ENCODE measurements around the gene BHMT2. TPM values are rescaled to one million over a fixed set of nuclear protein-coding genes. Genes with fewer than 3 reads are reported as not detected.

The BHMT2 gene
- total and polyA plus RNA-seq, 5 donors from 2014 or later = not detected

GRCh38 chr5:79088507-79088906 lies 18.9 kb downstream of the BHMT2 start:
- no peak overlapping the region for H3K4me3 Mint-ChIP-seq
- no peak for ATAC-seq (ENCODE audit: low read depth in 2 of 2)
- no peaks in the 10 kb centered on the region for H3K4me1 ChIP-seq (ENCODE audit: control insufficient read depth, insufficient read depth, low read length, poor library complexity, severe bottlenecking)

DNA sequence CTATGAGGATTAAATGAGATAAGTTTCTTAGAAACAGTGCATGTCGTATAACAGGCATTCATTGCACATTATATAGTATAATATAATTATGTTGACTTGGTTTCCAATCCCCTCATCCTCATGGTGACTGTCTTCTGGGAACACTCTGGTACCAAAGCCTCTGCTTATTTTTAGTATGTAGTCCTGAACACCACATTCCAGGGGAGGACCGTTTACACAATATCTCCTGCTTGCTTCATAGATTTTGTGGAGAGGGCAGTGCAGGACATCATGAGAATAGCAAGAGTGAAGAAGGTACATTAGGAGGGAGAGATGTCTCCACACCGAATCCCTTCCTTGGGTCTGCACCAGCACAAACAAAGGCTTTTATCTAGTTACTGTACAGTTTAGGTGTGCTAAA lies 21.5 kb downstream of the BHMT2 start:
- Histone ChIP-seq H3K9me3 (ENCODE audit: control insufficient read depth in 2 of 2, low read length in 2 of 2) (no peaks in the 10 kb centered on the region), H3K27me3 (ENCODE audit: control insufficient read depth, insufficient read depth, low read length) (no peaks in the 10 kb centered on the region), H3K36me3 (ENCODE audit: control insufficient read depth, insufficient read depth, low read length) (no peaks in the 10 kb centered on the region), H3K27ac (ENCODE audit: insufficient read depth, low read length, poor library complexity, severe bottlenecking) (no peak overlapping the region), H3K4me1 (ENCODE audit: control insufficient read depth, insufficient read depth, low read length, poor library complexity, severe bottlenecking) (no peaks in the 10 kb centered on the region), H3K4me3 (ENCODE audit: low read depth, low read length) (no peak overlapping the region)
- H3K36me3 Mint-ChIP-seq = no peaks in the 10 kb centered on the region
- H3K27me3 Mint-ChIP-seq = peaks cover 11% of the 10 kb centered on the region
- H3K27ac Mint-ChIP-seq = no peak overlapping the region
- ATAC-seq (ENCODE audit: low read depth in 2 of 2) = no peak
- H3K4me1 Mint-ChIP-seq = no peaks in the 10 kb centered on the region
- no peak for DNase-seq
- no peak overlapping the region for H3K4me3 Mint-ChIP-seq
- peaks cover 0 to 3% (median 0%) of the 10 kb centered on the region in 7 donors for H3K9me3 Mint-ChIP-seq

More at GRCh38 chr5:79088507-79088906, 18.9 kb downstream of the BHMT2 start:
- no peaks in the 10 kb centered on the region for H3K27me3 ChIP-seq (ENCODE audit: control insufficient read depth, insufficient read depth, low read length)
- H3K27ac ChIP-seq (ENCODE audit: insufficient read depth, low read length, poor library complexity, severe bottlenecking) = no peak overlapping the region
- no peaks in the 10 kb centered on the region for H3K36me3 ChIP-seq (ENCODE audit: control insufficient read depth, insufficient read depth, low read length)
- no peaks in the 10 kb centered on the region for H3K4me1 Mint-ChIP-seq
- no peak for DNase-seq
- no peaks in the 10 kb centered on the region for H3K9me3 ChIP-seq (ENCODE audit: control insufficient read depth in 2 of 2, low read length in 2 of 2)
- no peaks in the 10 kb centered on the region for H3K36me3 Mint-ChIP-seq
- H3K4me3 ChIP-seq (ENCODE audit: low read depth, low read length) = no peak overlapping the region
- no peak overlapping the region for H3K27ac Mint-ChIP-seq
- H3K9me3 Mint-ChIP-seq = no peaks in the 10 kb centered on the region
- H3K27me3 Mint-ChIP-seq = peaks cover 15% of the 10 kb centered on the region

- H3K27me3 Mint-ChIP-seq = peaks cover 9% of the 10 kb centered on the region
- H3K4me1 ChIP-seq (ENCODE audit: control insufficient read depth, insufficient read depth, low read length, poor library complexity, severe bottlenecking) = no peaks in the 10 kb centered on the region
- H3K27ac Mint-ChIP-seq = no peak overlapping the region
- no peaks in the 10 kb centered on the region for H3K27me3 ChIP-seq (ENCODE audit: control insufficient read depth, insufficient read depth, low read length)
- no peak overlapping the region for H3K27ac ChIP-seq (ENCODE audit: insufficient read depth, low read length, poor library complexity, severe bottlenecking)
- no peak overlapping the region for H3K4me3 ChIP-seq (ENCODE audit: low read depth, low read length)
- no peaks in the 10 kb centered on the region for H3K36me3 Mint-ChIP-seq
- H3K36me3 ChIP-seq (ENCODE audit: control insufficient read depth, insufficient read depth, low read length) = no peaks in the 10 kb centered on the region
- no peaks in the 10 kb centered on the region for H3K4me1 Mint-ChIP-seq
- no peak overlapping the region for H3K4me3 Mint-ChIP-seq
- H3K9me3 ChIP-seq (ENCODE audit: control insufficient read depth in 2 of 2, low read length in 2 of 2) = no peaks in the 10 kb centered on the region
- DNase-seq (no peak), ATAC-seq (ENCODE audit: low read depth in 2 of 2) (no peak)
- H3K9me3 Mint-ChIP-seq = peaks cover 0 to 3% (median 0%) of the 10 kb centered on the region in 7 donors
These were observed 24.2 kb downstream of the BHMT2 start for GRCh38 chr5:79093762-79094161.

- H3K27me3 ChIP-seq (ENCODE audit: control insufficient read depth, insufficient read depth, low read length) = peaks cover 19% of the 10 kb centered on the region
- H3K4me3 ChIP-seq (ENCODE audit: low read depth, low read length) = no peak overlapping the region
- Mint-ChIP-seq H3K27ac (no peak overlapping the region), H3K27me3 (peaks cover 66% of the 10 kb centered on the region), H3K4me1 (peaks cover 0 to 5% (median 2%) of the 10 kb centered on the region in 4 donors), H3K4me3 (no peak overlapping the region), H3K36me3 (no peaks in the 10 kb centered on the region), H3K9me3 (peaks cover 0 to 5% (median 0%) of the 10 kb centered on the region in 7 donors)
- no peak for DNase-seq
- no peaks in the 10 kb centered on the region for H3K36me3 ChIP-seq (ENCODE audit: control insufficient read depth, insufficient read depth, low read length)
- H3K4me1 ChIP-seq (ENCODE audit: control insufficient read depth, insufficient read depth, low read length, poor library complexity, severe bottlenecking) = no peaks in the 10 kb centered on the region
- no peak for ATAC-seq (ENCODE audit: low read depth in 2 of 2)
- no peaks in the 10 kb centered on the region for H3K9me3 ChIP-seq (ENCODE audit: control insufficient read depth in 2 of 2, low read length in 2 of 2)
- H3K27ac ChIP-seq (ENCODE audit: insufficient read depth, low read length, poor library complexity, severe bottlenecking) = no peak overlapping the region
These were observed 36.3 kb downstream of the BHMT2 start for GRCh38 chr5:79105868-79106267.

GRCh38 chr5:79107020-79107796 lies 37.6 kb downstream of the BHMT2 start:
- H3K4me3 ChIP-seq (ENCODE audit: low read depth, low read length) = no peak overlapping the region
- Mint-ChIP-seq H3K36me3 (no peaks in the 10 kb centered on the region), H3K27ac (peak overlapping the region in 1 of 3 donors; percentile 9), H3K4me3 (no peak overlapping the region), H3K9me3 (peaks cover 0 to 2% (median 0%) of the 10 kb centered on the region in 7 donors), H3K27me3 (peaks cover 73% of the 10 kb centered on the region), H3K4me1 (peaks cover 0 to 5% (median 2%) of the 10 kb centered on the region in 4 donors)
- no peak overlapping the region for H3K27ac ChIP-seq (ENCODE audit: insufficient read depth, low read length, poor library complexity, severe bottlenecking)
- no peak for DNase-seq
- H3K9me3 ChIP-seq (ENCODE audit: control insufficient read depth in 2 of 2, low read length in 2 of 2) = no peaks in the 10 kb centered on the region
- ATAC-seq (ENCODE audit: low read depth in 2 of 2) = no peak
- H3K4me1 ChIP-seq (ENCODE audit: control insufficient read depth, insufficient read depth, low read length, poor library complexity, severe bottlenecking) = no peaks in the 10 kb centered on the region
- no peaks in the 10 kb centered on the region for H3K36me3 ChIP-seq (ENCODE audit: control insufficient read depth, insufficient read depth, low read length)
- peaks cover 24% of the 10 kb centered on the region for H3K27me3 ChIP-seq (ENCODE audit: control insufficient read depth, insufficient read depth, low read length)

DNA sequence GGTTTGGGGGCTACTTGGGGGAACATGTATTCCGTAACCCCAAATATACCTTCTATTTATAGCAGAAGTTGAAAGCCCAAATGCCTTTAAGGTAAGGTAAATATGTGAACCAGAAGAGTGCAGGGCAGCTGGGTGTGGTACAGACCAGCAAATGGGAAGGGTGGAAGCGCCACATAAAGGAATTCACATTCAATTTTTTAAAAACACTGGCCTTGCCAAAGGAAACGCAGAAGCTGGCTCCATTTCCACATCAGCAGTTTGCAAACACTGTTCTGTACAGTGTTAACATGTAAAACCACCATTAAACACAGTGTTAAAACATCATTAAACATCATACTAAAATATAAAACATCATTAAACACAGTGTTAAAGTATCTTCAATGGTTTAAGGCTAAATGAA lies 38.5 kb downstream of the BHMT2 start:
- Histone ChIP-seq H3K27me3 (ENCODE audit: control insufficient read depth, insufficient read depth, low read length) (peaks cover 30% of the 10 kb centered on the region), H3K4me3 (ENCODE audit: low read depth, low read length) (no peak overlapping the region), H3K9me3 (ENCODE audit: control insufficient read depth in 2 of 2, low read length in 2 of 2) (no peaks in the 10 kb centered on the region), H3K36me3 (ENCODE audit: control insufficient read depth, insufficient read depth, low read length) (no peaks in the 10 kb centered on the region), H3K27ac (ENCODE audit: insufficient read depth, low read length, poor library complexity, severe bottlenecking) (no peak overlapping the region), H3K4me1 (ENCODE audit: control insufficient read depth, insufficient read depth, low read length, poor library complexity, severe bottlenecking) (no peaks in the 10 kb centered on the region)
- DNase-seq (no peak), ATAC-seq (ENCODE audit: low read depth in 2 of 2) (no peak)
- Mint-ChIP-seq H3K9me3 (peaks cover 0 to 2% (median 0%) of the 10 kb centered on the region in 7 donors), H3K4me3 (no peak overlapping the region), H3K27ac (no peak overlapping the region), H3K4me1 (peaks cover 0 to 5% (median 2%) of the 10 kb centered on the region in 4 donors), H3K27me3 (peaks cover 77% of the 10 kb centered on the region), H3K36me3 (no peaks in the 10 kb centered on the region)

GRCh38 chr5:79108792-79109191 lies 39.2 kb downstream of the BHMT2 start:
- H3K9me3 Mint-ChIP-seq = peaks cover 0 to 2% (median 0%) of the 10 kb centered on the region in 7 donors
- no peaks in the 10 kb centered on the region for H3K36me3 Mint-ChIP-seq
- Histone ChIP-seq H3K36me3 (ENCODE audit: control insufficient read depth, insufficient read depth, low read length) (no peaks in the 10 kb centered on the region), H3K27ac (ENCODE audit: insufficient read depth, low read length, poor library complexity, severe bottlenecking) (no peak overlapping the region), H3K4me3 (ENCODE audit: low read depth, low read length) (no peak overlapping the region), H3K9me3 (ENCODE audit: control insufficient read depth in 2 of 2, low read length in 2 of 2) (no peaks in the 10 kb centered on the region), H3K27me3 (ENCODE audit: control insufficient read depth, insufficient read depth, low read length) (peaks cover 32% of the 10 kb centered on the region), H3K4me1 (ENCODE audit: control insufficient read depth, insufficient read depth, low read length, poor library complexity, severe bottlenecking) (no peaks in the 10 kb centered on the region)
- peaks cover 0 to 5% (median 2%) of the 10 kb centered on the region in 4 donors for H3K4me1 Mint-ChIP-seq
- no peak for ATAC-seq (ENCODE audit: low read depth in 2 of 2)
- H3K27ac Mint-ChIP-seq = no peak overlapping the region
- H3K27me3 Mint-ChIP-seq = peaks cover 84% of the 10 kb centered on the region
- DNase-seq = no peak
- no peak overlapping the region for H3K4me3 Mint-ChIP-seq

Data from CD4-positive, CD25-positive, alpha-beta regulatory T cell (primary cell).